KBM-7 (cell line): ENCODE results near the gene TMEM183A.

Experiments used
- DNase-seq: peaks from one replicate; pipeline ENCODE4 v3.0.0-alpha.2; 2015
- in situ Hi-C: fragments of 300-500 bp; cut with MboI; formaldehyde crosslinking; loops from 2 replicates; pipeline ENCODE4 v1.14.3; 2020; ENCODE audit warnings: low sequenced_read_pairs, low pct_unique_long_range_greater_than_20kb, mixed read lengths

The TMEM183A gene

DNA sequence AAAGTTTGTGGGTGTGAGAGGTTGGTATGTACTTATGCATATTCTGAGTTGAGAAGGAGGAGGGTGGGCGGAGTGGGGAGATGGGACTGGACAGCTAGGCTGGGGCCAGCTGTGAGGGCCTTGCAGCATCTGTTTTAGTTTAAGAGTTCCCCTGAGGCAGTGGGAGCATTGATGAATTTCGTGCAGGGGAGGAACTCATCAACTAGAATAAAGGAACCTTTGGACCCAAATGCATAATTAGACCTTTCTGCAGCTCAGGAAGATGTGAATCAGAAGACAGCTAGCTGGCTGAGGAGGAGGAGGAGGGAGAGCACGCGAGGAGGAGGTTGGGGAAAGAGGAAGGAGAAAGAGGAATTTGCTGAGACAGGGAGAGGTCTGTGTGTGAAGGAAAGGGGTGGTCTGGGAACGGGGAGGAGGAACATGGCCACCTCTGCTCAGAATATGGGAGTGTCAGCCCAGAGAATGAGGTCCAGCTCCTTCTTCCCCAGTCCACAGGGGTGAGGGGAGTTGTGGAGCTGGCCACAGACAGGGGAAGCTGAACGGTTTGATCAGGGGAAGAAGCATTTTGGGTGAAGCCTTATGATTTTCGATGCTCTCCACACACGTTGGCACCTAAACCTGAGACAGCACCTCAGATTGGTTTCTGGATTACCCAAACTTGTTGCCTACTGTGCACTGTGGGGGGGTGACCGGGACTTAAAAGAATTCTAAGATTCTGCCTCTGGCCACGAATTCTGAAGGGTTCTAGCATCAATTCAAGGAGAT, 50.9 kb downstream of the TMEM183A start:
- peak; percentile 61 for DNase-seq
- in situ Hi-C loops, result no loop called here

DNA sequence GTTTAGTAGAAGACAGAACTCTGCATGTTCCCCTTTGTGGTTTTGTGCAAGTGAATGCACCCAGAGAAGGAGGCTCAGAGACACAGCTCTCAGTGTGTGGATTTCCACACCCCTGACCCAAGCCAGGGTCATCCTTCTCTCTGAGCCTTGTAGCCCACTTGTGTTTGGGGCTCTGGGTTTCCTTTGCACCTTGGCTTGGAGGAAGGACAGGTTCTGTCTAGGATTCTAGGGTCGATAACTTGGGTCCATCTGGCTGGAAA, 51.4 kb downstream of the TMEM183A start:
- DNase-seq, result peak; percentile 22
- in situ Hi-C loops, result no loop called here

DNA sequence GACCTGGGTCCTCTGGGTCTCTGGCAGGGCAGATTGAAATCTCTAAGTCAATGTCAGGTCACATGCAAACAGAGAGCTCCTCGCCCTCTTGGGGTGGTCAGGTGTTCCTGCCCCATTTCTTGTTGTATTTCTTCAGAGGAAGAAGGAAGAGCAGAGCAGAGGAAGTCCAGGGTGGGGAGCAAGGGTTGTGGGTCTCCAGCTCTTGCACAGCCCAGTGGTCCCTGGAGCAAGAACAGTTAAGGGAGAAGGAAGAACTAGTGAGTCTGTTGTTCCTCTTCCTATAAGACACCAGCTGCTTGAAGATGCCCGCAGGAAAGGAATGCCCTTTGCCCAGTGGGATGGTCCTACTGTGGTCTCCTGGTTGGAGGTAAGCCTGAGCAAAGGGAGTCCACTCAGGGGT, 52.3 kb downstream of the TMEM183A start:
- in situ Hi-C loops, result no loop called here
- DNase-seq, result no peak

DNA sequence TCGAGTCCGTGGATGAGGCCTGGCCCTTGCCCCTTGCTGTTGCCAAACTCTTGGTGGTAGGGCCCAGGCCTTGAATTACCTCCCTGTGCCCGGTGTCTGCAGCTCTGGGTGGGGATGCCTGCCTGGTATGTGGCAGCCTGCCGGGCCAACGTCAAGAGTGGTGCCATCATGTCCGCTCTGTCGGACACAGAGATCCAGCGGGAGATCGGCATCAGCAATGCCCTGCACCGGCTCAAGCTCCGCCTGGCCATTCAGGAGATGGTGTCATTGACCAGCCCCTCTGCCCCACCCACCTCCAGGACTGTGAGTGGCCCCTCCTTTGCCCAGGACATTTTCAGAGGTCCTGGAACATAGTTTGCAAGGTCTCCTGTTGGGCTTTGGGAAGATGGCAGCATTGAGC, 52.9 kb downstream of the TMEM183A start:
- in situ Hi-C loops, result no loop called here

DNA sequence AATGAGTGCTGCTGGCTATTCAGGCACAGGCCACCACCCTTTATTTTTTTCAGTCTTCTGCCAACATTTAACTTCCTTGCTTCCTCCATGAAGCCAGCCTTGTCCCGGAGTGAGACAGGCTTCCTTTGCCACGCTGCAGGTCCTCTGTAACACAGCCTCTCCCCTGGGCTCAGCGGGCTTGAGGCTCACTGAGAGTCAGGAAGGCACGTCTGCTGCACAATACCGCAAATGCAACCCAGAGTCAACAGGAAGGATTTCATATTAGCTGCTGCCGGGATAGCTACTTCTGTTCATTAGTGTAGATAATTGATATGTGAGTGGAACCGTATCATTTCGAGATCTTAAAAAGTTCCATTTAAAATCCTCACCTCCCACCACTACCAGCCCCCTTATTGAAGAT, 56.1 kb downstream of the TMEM183A start:
- in situ Hi-C loops, result no loop called here
- no peak for DNase-seq

More for the DNA sequence above, 52.9 kb downstream of the TMEM183A start:
- DNase-seq, result no peak

DNA sequence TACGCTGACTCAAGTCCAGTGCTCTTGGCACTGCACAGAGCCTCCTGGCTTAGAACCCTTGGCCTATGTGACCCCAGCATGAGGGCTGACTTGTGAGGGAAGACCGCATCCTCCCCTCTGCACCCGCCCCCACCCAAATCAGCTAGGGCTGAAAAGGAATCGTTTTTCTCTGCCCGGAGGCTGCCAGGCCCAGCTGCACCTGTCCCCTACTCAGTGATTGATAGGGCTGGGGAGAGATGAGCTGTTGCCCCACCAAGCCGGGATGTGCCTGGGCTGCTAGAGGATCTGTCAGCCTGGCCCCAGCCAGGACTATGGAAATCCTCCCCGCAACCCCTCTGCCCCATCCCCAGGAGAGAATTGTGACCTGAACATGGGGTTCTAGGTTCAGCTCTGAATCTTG, 58.0 kb downstream of the TMEM183A start:
- in situ Hi-C loops, result no loop called here
- no peak for DNase-seq

DNA sequence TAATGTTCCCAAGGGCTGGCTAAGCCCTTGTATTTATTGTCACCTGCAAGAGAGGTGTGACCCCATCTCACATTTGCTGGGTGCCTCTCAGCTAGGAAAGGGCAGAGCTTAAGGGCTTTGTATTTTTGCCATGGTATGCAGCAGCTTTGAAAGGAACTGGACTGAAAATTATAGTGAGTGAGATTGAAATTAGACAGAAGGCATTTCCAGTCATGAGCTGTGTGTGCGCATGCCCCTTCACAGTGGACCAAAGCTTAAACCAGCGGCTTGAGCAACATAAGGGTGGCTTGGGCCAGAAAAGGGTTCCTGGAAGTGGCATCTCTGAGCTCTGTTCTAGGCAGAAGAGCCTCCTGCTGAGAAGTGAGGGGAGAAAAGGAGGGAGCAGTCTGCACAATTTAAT, 58.8 kb downstream of the TMEM183A start:
- in situ Hi-C loops, result no loop called here
- no peak for DNase-seq

DNA sequence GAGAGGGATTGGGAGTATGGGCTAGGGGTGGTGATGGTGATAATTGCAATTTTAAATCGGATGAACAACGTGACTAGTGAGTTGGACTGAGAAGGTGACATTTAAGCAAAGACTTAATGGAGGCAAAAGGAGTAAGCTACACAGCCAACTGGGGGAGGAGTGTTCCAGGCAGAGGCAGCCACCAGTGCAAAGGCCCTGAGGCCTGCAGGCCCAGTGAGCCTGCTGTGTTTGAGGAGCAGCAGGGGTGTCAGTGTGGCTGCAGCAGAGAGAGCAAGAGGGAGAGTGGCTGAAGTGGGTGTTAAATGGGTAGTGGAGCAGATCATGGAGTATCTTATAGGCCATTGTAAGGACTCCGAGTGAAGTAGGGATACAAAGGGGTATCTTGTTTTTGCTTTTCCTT, 59.8 kb downstream of the TMEM183A start:
- in situ Hi-C loops, result no loop called here
- DNase-seq, result no peak

DNA sequence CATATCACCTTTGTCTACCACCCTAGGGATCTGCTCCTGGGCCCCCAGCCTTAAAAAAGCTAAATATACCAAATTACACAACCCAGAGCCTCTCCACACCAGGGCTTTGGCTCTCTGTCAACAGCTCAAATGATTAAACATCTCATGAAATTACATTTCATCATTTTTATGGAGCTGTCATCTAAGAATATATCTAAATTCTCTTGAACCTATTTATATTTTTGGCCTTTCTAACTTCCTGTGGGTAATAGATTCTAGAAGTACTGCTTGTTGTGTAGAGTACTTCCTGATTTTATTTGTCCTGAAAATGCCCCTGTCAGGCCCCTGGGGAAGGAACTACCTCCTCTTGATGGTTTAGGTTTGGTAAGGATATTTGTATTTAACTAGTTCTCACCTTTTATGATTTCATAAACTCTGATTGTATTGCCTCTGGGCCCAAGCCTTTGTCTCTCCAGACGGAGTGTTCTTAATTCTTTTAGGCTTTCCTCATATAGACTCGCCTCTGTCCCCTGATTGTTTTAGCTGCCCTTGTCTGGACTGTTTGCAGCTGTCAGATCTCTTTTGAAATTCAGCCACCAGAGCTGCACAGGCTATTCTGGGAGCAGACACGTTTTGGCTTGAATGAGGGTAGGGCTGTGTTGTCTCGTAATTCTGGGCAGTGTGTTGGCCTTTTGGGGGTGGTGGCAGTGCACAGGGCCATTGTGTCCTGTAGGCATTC, 62.0 kb downstream of the TMEM183A start:
- in situ Hi-C loops, result no loop called here

DNA sequence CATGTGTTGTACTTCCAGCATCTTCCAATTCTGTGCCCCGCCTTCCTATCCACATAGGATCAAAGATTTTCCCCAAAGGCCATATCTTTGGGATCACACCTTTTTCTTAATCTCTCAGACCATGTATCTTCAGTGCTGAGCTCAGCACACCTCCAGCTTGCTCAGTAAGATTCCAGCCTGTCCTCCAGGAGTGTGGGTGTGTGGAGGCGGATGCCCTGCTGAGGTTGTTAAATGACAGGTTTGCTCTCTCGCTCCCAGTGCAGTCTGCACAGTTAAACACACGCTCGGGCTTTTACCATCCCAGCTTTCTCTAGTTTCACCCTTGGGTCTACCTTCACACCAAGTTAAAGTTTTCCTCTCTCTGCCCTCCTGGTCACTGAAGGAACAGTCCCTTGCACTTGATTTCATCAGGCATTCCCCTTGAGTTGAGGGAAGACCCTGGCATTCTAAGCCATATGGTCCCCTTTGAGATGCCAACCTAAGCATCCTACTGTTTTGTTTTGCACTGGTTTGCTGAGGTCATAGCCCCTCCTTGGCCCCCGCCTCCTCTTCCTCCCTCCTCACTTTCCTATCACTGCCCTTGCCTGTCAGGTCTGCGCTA, 64.9 kb downstream of the TMEM183A start:
- DNase-seq, result no peak
- in situ Hi-C loops, result no loop called here

More for the DNA sequence above, 62.0 kb downstream of the TMEM183A start:
- peak; percentile 45 for DNase-seq

DNA sequence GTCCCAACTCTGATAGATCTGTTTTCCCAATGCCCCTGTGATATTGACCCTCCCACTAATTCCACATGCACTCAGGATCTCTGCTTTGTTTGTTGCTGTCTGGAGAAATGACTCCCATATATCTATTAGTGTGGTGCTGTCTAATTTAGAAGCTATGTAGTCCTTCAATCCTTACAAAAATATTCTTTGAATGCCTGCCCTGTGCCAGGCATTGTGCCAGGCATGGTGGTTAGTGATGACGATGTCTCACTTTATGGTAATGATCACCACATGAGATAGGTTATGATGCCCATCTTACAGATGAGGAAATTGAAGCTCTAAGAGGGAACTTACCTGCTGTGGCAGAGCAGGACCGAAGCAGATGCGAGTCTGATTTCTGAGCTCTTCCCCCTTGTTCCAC, 65.7 kb downstream of the TMEM183A start:
- in situ Hi-C loops, result no loop called here

DNA sequence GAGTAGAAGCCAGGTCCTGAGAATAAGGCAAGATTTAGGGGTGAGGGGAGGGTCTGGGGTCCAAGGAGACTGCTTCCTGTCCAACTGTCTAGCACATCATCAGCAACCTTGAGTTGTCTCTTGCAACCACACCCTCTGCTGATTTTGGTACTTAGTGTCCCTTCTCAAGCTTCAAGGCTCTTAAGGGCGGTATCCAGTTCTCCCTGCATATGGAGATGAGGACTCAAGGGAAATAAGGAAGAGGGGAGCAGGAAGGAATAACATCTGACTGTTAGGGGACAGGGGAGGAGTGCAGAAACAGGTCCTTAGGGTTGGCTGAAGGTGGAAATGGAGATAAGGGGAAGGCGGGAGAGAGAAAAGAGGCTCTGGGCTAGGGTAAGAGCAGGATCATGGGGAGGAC, 66.3 kb downstream of the TMEM183A start:
- in situ Hi-C loops, result no loop called here
- no peak for DNase-seq

More for the DNA sequence above, 65.7 kb downstream of the TMEM183A start:
- DNase-seq, result no peak
